Measurements from ENCODE around the gene ZPBP.
"Not testable (repeated sequence)": the region's sequence is repeated elsewhere in the genome, so short reads cannot be mapped to it uniquely, and the experiment has no call there.

ZPBP gene

GRCh38 chr7:50062951-50063350, 30.1 kb downstream of the ZPBP start:
- in situ Hi-C loops (cut with HindIII; ENCODE audit: low sequenced_read_pairs), result no loop called here
- no peak for DNase-seq (ENCODE audit: low read depth)
- no peak overlapping the region for H3K4me3 ChIP-seq (ENCODE audit: low read depth, low read length)
- no peak for TF ChIP-seq CTCF (IDR thresholded peaks at IDR 0.05; ENCODE audit: low read depth, low read length, missing control alignments)

GRCh38 chr7:50056131-50056530, 36.9 kb downstream of the ZPBP start:
- in situ Hi-C loops (cut with HindIII; ENCODE audit: low sequenced_read_pairs), result no loop called here
- no peak for TF ChIP-seq CTCF (IDR thresholded peaks at IDR 0.05; ENCODE audit: low read depth, low read length, missing control alignments)
- no peak for DNase-seq (ENCODE audit: low read depth)
- H3K4me3 ChIP-seq (ENCODE audit: low read depth, low read length), result no peak overlapping the region

- H3K4me3 ChIP-seq (ENCODE audit: low read depth, low read length), result no peak overlapping the region
- no peak for DNase-seq (ENCODE audit: low read depth)
- in situ Hi-C loops (cut with HindIII; ENCODE audit: low sequenced_read_pairs), result no loop called here
- TF ChIP-seq CTCF (IDR thresholded peaks at IDR 0.05; ENCODE audit: low read depth, low read length, missing control alignments), result no peak
These were observed 45.3 kb downstream of the ZPBP start for GRCh38 chr7:50047716-50048115.

GRCh38 chr7:50041165-50041564, 51.9 kb downstream of the ZPBP start:
- H3K4me3 ChIP-seq (ENCODE audit: low read depth, low read length); in situ Hi-C loops (cut with HindIII; ENCODE audit: low sequenced_read_pairs); DNase-seq (ENCODE audit: low read depth): not testable (repeated sequence)

GRCh38 chr7:50037086-50037485, 56.0 kb downstream of the ZPBP start:
- in situ Hi-C loops (cut with HindIII; ENCODE audit: low sequenced_read_pairs), result no loop called here
- TF ChIP-seq CTCF (IDR thresholded peaks at IDR 0.05; ENCODE audit: low read depth, low read length, missing control alignments), result no peak
- DNase-seq (ENCODE audit: low read depth), result no peak
- no peak overlapping the region for H3K4me3 ChIP-seq (ENCODE audit: low read depth, low read length)

- no peak for TF ChIP-seq CTCF (IDR thresholded peaks at IDR 0.05; ENCODE audit: low read depth, low read length, missing control alignments)
- in situ Hi-C loops (cut with HindIII; ENCODE audit: low sequenced_read_pairs), result no loop called here
- DNase-seq (ENCODE audit: low read depth), result no peak
- H3K4me3 ChIP-seq (ENCODE audit: low read depth, low read length), result no peak overlapping the region
These were observed 70.1 kb downstream of the ZPBP start for GRCh38 chr7:50022991-50023390.

GRCh38 chr7:50022451-50022850, 70.6 kb downstream of the ZPBP start:
- in situ Hi-C loops (cut with HindIII; ENCODE audit: low sequenced_read_pairs), result no loop called here
- TF ChIP-seq CTCF (IDR thresholded peaks at IDR 0.05; ENCODE audit: low read depth, low read length, missing control alignments), result no peak
- H3K4me3 ChIP-seq (ENCODE audit: low read depth, low read length), result no peak overlapping the region
- no peak for DNase-seq (ENCODE audit: low read depth)
